A172 (cell line): ENCODE measurements around the gene MDGA2. TPM values are rescaled to one million over a fixed set of nuclear protein-coding genes. Genes with fewer than 3 reads are reported as not detected.

Source experiments
- DNase-seq: peaks from one replicate; pipeline ENCODE4 v3.0.0-alpha.2; 2015; ENCODE audit warnings: low spot score
- total RNA-seq: library from RNA; depleted of rRNA; stranded (reverse); fragments of >200 nt; shearing (Covaris generic); gene quantifications from 2 replicates; pipeline ENCODE4 v1.2.3, GENCODE V29; 2014; rRNA removed

The MDGA2 gene
- not detected in 2 replicates for total RNA-seq

DNA sequence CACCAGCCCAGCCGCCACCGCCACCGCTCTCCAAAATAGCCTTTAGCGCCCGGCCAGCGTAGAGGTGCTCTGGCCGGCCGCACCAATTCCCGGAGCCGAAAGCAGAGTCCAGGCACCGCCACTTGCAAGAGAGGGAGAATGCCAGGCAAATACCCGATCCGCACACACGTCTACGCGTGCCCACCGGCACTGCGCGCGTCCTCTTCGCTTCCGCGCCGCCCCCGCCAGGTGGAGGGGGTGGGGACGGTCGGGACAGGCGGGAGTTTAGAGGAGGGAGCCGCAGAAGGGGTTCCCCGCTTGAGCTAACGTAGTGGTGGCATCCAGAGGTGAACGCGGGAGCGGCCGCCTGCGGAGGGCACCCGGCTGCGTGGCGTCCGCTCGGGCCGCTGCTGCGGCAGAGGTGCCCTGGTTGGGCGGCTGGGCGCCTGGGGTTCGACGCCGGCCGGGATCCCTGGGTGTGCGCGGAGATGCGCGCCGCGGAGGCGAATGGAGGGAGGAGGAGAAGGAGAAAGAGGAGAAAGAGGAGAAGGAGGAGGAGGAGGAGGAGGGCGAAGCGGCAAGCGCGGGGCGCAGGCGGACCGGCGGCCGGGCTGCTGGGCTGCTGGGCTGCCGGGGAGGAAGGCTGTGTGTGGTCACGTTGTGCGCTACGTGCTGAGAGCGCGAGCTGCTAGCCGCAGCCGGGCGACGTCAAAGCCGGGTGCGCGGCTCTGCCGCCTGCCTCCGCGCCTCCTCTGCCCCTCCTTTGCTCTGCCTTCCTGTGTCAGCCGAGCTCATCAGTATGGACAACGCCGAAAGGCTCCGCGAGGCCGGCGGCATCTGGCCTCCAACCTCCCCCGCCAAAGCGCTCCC, at the start of gene MDGA2:
Gene MDGA2 (minus strand): TSS at position 140 of the 849 bp plus-strand sequence.
- no peak for DNase-seq

- DNase-seq, result no peak
These were observed 47.7 kb upstream of the MDGA2 start for GRCh38 chr14:47722929-47723693.

DNA sequence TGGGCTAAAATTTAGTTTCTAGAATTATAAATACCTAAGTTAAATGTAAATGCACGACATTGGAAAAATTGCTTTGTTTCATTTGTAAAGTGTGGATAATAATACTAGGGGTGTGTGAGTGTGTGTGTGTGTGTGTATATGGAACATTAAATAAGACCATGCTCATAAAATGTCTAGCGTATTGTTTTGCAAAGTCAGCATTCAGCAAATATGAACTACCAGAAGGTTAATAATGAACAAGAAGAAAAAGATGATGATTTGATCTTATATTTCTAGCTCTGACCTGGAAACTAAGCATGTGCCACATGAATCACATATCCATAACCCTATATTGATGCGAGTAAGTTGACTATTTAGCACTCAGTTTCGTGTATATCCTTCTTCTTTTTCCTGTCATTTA, 44.9 kb upstream of the MDGA2 start:
- no peak for DNase-seq

- peak; percentile 57 for DNase-seq
These were observed 39.9 kb upstream of the MDGA2 start for GRCh38 chr14:47715330-47715729.

DNA sequence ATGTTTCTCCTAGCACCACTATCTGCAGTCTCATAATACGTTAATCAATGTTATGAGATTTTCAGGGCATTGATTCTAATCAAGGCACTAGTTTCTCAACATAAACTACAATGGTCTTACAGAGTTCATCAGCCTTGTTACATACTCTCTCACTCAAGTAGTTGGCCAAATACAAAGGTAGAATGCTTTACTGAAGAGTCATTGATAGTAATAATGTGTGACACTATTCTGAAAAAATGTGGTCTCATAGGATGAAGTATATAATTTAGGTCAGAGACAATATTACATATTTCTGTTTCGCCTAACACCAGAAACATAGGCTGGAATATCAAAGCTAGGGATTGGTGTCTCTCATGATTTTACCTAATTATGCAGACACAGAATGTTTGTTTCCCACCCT, 35.2 kb upstream of the MDGA2 start:
- peak; percentile 10 for DNase-seq

GRCh38 chr14:47705683-47706082, 30.3 kb upstream of the MDGA2 start:
- DNase-seq, result no peak

- no peak for DNase-seq
These were observed 16.4 kb upstream of the MDGA2 start for GRCh38 chr14:47691829-47692228.

DNA sequence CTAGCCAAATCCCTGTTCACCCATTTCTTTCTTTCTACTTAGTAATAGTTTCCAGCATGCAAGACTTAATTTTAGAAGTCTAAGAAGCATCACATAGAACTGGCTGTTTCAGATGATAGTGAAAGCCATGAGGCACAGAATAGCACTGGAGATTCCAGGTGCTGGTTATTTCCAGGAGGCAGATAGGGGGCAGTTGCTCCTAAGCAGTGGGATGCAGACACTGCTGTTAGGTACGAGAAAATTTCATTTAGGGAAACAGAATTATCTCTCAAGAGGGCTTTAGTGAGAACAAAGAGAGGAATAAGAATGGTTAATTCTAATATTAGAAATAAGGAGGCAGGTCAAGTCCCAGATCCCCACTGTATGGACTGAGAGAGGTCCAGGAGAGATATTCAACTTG, 3.6 kb upstream of the MDGA2 start:
- DNase-seq, result no peak

DNA sequence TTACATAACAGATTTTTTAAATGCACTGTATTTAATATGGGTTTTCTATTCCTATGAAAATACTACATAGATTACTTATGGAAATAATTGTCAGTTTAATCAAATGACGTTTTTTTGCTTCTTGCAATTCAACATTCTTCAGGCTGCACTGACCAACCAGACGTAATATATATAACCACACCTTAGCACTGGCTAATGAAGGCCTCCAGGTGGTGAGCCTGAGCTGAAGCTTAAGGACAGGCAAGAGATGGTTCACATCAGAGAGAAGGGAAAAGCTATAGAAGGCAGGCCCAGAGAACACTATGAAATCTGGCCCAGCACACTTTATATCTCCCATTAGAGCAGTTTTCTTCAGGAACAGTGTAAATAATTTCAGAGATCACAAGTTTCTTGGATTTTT, 2.8 kb upstream of the MDGA2 start:
- DNase-seq, result no peak

DNA sequence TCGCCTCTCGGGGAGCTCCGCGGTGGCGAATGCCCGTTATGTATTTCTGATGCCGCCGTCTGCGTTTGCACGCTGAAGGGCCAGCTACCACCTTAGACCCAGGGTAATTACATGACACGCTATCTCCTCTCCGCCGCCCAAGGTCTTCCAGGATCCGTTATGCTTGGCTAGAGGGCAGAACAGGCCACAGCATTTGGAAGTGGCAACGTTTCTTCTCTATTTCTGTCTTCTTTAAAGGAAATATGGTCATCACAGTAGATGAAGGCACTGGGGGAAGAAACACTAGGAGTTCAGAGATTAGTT, 861 bp upstream of the MDGA2 start:
- DNase-seq, result no peak

- DNase-seq, result no peak
These were observed 601 bp downstream of the MDGA2 start for GRCh38 chr14:47674543-47675465.

GRCh38 chr14:47674148-47674542, 1.3 kb downstream of the MDGA2 start:
- DNase-seq, result no peak

DNA sequence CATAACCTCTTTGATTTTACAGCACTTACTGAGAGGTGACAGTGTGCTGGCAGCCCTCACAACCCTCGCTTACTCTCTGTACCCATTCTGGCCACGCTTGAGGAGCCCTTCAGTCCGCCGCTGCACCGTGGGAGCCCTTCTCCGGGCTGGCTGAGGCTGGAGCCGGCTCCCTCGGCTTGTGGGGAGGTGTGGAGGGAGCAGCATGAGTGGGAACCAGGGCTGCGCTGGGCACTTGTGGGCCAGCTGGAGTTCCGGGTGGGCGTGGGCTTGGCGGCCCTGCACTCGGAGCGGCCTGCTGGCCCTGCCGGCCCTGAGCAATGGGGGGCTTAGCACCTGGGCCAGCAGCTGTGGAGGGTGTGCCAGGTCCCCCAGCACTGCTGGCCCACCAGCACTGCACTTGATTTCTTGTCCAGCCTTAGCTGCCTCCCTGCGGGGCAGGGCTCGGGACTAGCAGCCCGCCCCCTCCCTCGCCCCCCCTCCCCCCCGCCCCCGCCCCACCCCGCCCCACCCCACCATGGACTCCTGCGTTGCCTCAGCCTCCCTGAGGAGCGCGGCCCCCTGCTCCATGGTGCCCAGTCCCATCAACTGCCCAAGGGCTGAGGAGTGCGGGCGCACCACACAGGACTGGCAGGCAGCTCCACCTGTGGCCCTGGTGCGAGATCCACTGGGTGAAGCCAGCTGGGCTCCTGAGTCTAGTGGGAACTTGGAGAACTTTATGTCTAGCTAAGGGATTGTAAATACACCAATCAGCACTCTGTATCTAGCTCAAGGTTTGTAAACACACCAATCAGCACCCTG, 9.9 kb downstream of the MDGA2 start:
- no peak for DNase-seq

- no peak for DNase-seq
These were observed 12.9 kb downstream of the MDGA2 start for GRCh38 chr14:47662466-47662865.

- no peak for DNase-seq
These were observed 15.2 kb downstream of the MDGA2 start for GRCh38 chr14:47660158-47660557.

- DNase-seq, result no peak
These were observed 17.4 kb downstream of the MDGA2 start for GRCh38 chr14:47658041-47658440.

DNA sequence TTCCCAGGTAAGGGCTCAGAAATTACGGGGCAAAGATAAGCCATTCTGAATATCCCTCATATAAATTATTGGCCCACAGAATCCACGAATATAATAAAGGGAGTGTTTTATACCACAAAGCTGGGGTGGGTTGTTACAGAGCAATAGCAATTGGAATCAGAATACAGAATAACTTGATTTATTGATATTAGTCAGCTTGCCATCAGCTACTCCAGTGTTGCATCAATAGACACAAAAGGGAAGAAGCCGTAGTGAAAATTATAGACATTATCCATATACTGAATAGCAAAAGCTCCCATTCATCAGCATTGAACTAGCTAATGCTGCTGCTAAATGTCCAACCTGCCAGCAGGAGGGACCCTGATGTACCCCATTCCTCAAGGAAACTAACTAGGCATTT, 18.3 kb downstream of the MDGA2 start:
- DNase-seq, result no peak

- no peak for DNase-seq
These were observed 24.1 kb downstream of the MDGA2 start for GRCh38 chr14:47651337-47651736.

DNA sequence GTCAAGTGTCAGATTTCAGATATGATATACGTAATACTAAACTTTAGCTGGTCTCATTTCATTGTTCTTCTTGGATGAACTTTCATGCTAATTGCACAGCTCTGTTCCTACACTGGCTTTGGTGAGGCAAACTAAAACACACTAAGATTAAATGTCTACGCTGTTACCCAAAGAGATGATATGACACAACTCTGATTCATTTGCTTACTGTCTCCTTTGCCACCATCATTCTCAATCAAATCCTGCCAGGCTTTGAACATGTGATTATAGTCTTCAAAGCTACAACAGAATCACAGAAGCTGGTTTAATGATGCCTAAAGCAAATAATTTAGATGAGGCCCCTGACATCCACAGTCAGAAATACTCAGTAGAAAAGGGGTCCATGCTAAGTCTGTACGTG, 37.7 kb downstream of the MDGA2 start:
- no peak for DNase-seq

DNA sequence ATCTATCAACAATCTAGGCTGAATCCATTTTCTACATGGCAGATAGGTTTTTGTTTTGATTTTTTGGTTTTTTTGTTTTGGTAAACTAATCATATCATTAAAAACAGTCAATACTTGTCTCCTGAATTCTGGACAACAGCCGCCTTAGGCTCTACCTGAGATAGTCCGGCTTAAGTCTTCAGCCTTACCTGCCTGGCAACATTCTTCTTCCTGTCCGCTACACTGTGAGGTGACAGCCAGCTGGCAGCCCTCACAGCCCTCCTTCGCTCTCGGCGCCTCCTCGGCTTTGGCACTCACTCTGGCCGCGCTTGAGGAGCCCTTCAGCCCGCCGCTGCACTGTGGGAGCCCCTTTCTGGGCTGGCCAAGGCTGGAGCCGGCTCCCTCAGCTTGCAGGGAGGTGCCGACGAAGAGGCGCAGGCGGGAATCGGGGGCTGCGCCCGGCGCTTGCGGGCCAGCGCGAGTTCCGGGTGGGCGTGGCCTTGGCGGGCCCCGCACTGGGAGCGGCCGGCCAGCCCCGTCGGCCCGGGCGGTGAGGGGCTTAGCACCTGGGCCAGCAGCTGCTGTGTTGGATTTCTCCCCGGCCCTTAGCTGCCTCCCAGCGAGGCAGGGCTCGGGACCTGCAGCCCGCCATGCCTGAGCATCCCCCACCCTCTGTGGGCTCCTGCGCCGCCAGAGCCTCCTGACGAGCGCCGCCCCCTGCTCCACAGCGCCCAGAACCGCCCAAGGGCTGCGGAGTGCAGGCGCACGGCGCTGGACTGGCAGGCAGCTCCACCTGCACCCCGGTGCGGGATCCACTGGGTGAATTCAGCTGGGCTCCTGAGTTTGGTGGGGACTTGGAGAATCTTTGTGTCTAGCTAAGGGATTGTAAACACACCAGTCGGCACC, 49.0 kb downstream of the MDGA2 start:
- no peak for DNase-seq
